HG03558 (cell line): ENCODE data around the gene RBBP4.
"Not testable (repeated sequence)": the region's sequence is repeated elsewhere in the genome, so short reads cannot be mapped to it uniquely, and the experiment has no call there.

Experiments
- ATAC-seq: cut with Tn5 transposase; IDR thresholded peaks from one replicate; pipeline ENCODE4 v1.9.1; 2021; ENCODE audit warnings: moderate number of reproducible peaks; ENCODE audit not compliant: unreplicated experiment; ENCODE audit errors: extremely low read depth

RBBP4 gene

GRCh38 chr1:32684167-32684811 is 33.3 kb downstream of the RBBP4 start:
- no peak for ATAC-seq

- ATAC-seq: no peak
Observed at GRCh38 chr1:32685498-32685897, 34.5 kb downstream of the RBBP4 start.

GRCh38 chr1:32686387-32686786 is 35.4 kb downstream of the RBBP4 start:
- no peak for ATAC-seq

GRCh38 chr1:32693455-32694174 is 42.6 kb downstream of the RBBP4 start:
- ATAC-seq: no peak

GRCh38 chr1:32695098-32695904 is 44.3 kb downstream of the RBBP4 start:
- no peak for ATAC-seq

- no peak for ATAC-seq
Observed at GRCh38 chr1:32696041-32696440, 45.0 kb downstream of the RBBP4 start.

- not testable (repeated sequence) for ATAC-seq
Observed at GRCh38 chr1:32696996-32697395, 46.0 kb downstream of the RBBP4 start.

- no peak for ATAC-seq
Observed at GRCh38 chr1:32701421-32701911, 50.5 kb downstream of the RBBP4 start.

GRCh38 chr1:32701951-32702598 is 51.1 kb downstream of the RBBP4 start:
- ATAC-seq: no peak

- no peak for ATAC-seq
Observed at GRCh38 chr1:32702599-32703478, 51.8 kb downstream of the RBBP4 start, which contains the start of gene SYNC. Gene SYNC (minus strand): TSS chr1:32702770. CDS start chr1:32702660, 110 bp downstream.

- ATAC-seq: no peak
Observed at GRCh38 chr1:32703479-32704291, 52.7 kb downstream of the RBBP4 start.

- no peak for ATAC-seq
Observed at GRCh38 chr1:32705516-32705915, 54.5 kb downstream of the RBBP4 start.

GRCh38 chr1:32706491-32706890 is 55.5 kb downstream of the RBBP4 start:
- ATAC-seq: no peak

GRCh38 chr1:32709075-32709474 is 58.1 kb downstream of the RBBP4 start:
- ATAC-seq: no peak

- ATAC-seq: no peak
Observed at GRCh38 chr1:32709476-32709875, 58.5 kb downstream of the RBBP4 start.

- ATAC-seq: not testable (repeated sequence)
Observed at GRCh38 chr1:32711221-32711620, 60.2 kb downstream of the RBBP4 start.

GRCh38 chr1:32713081-32713480 is 62.1 kb downstream of the RBBP4 start:
- no peak for ATAC-seq

GRCh38 chr1:32714277-32714676 is 63.3 kb downstream of the RBBP4 start:
- ATAC-seq: no peak

GRCh38 chr1:32715901-32716311 is 64.9 kb downstream of the RBBP4 start:
- ATAC-seq: no peak
